Dendritic cell treated with granulocyte-macrophage colony-stimulating factor and Interleukin-4, amounts not matched to agents 40 ng/mL and 50 ng/mL, for 4 days (primary cell): ENCODE results near the gene DOCK1.

ENCODE experiments used
- H3K27ac Mint-ChIP-seq: one replicate; pipeline ENCODE4 v1.8.0; 2022; ENCODE audit warnings: mild to moderate bottlenecking, mixed read lengths
- H3K27me3 Mint-ChIP-seq: one replicate; pipeline ENCODE4 v1.8.0; 2022; ENCODE audit warnings: mild to moderate bottlenecking, mixed read lengths
- H3K36me3 Mint-ChIP-seq: one replicate; pipeline ENCODE4 v1.8.0; 2022; ENCODE audit warnings: low read depth, mixed read lengths
- H3K4me1 Mint-ChIP-seq: one replicate; pipeline ENCODE4 v1.8.0; 2022; ENCODE audit warnings: low read depth, mixed read lengths
- H3K4me3 Mint-ChIP-seq: one replicate; pipeline ENCODE4 v1.8.0; 2022; ENCODE audit warnings: mild to moderate bottlenecking, moderate library complexity, mixed read lengths
- H3K9me3 Mint-ChIP-seq: one replicate; pipeline ENCODE4 v1.8.0; 2022; ENCODE audit warnings: mixed read lengths
- intact Hi-C: fragments of 100-400 bp; cut with micrococcal nuclease; formaldehyde crosslinking; loops from one replicate; pipeline ENCODE4 v1.15.0; 2022

The DOCK1 gene

GRCh38 chr10:127338399-127339110 is 433.3 kb downstream of the DOCK1 start:
- Mint-ChIP-seq H3K27ac (no peak overlapping the region), H3K4me3 (no peak overlapping the region), H3K36me3 (no peaks in the 10 kb centered on the region), H3K9me3 (no peaks in the 10 kb centered on the region), H3K27me3 (no peaks in the 10 kb centered on the region), H3K4me1 (no peaks in the 10 kb centered on the region)
- intact Hi-C loops, result no loop called here

GRCh38 chr10:127343821-127344220 is 438.6 kb downstream of the DOCK1 start:
- H3K9me3 Mint-ChIP-seq, result no peaks in the 10 kb centered on the region
- no peaks in the 10 kb centered on the region for H3K4me1 Mint-ChIP-seq
- intact Hi-C loops, result no loop called here
- H3K4me3 Mint-ChIP-seq, result no peak overlapping the region
- no peaks in the 10 kb centered on the region for H3K27me3 Mint-ChIP-seq
- H3K36me3 Mint-ChIP-seq, result peaks cover 6% of the 10 kb centered on the region
- H3K27ac Mint-ChIP-seq, result no peak overlapping the region

- Mint-ChIP-seq H3K4me3 (no peak overlapping the region), H3K27me3 (no peaks in the 10 kb centered on the region), H3K9me3 (no peaks in the 10 kb centered on the region), H3K4me1 (no peaks in the 10 kb centered on the region), H3K36me3 (peaks cover 6% of the 10 kb centered on the region), H3K27ac (no peak overlapping the region)
- intact Hi-C loops, result no loop called here
Measured at GRCh38 chr10:127344346-127344745, 439.1 kb downstream of the DOCK1 start.

GRCh38 chr10:127345231-127345965 is 440.2 kb downstream of the DOCK1 start:
- Mint-ChIP-seq H3K9me3 (no peaks in the 10 kb centered on the region), H3K36me3 (peaks cover 6% of the 10 kb centered on the region), H3K27me3 (no peaks in the 10 kb centered on the region), H3K4me3 (no peak overlapping the region), H3K27ac (no peak overlapping the region), H3K4me1 (no peaks in the 10 kb centered on the region)
- intact Hi-C loops, result no loop called here

GRCh38 chr10:127346604-127347003 is 441.4 kb downstream of the DOCK1 start:
- Mint-ChIP-seq H3K27me3 (no peaks in the 10 kb centered on the region), H3K36me3 (peaks cover 6% of the 10 kb centered on the region), H3K9me3 (no peaks in the 10 kb centered on the region), H3K27ac (no peak overlapping the region), H3K4me3 (no peak overlapping the region), H3K4me1 (no peaks in the 10 kb centered on the region)
- intact Hi-C loops, result no loop called here

- peaks cover 6% of the 10 kb centered on the region for H3K36me3 Mint-ChIP-seq
- intact Hi-C loops, result no loop called here
- H3K4me3 Mint-ChIP-seq, result no peak overlapping the region
Measured at GRCh38 chr10:127347202-127347959, 442.2 kb downstream of the DOCK1 start.

DNA sequence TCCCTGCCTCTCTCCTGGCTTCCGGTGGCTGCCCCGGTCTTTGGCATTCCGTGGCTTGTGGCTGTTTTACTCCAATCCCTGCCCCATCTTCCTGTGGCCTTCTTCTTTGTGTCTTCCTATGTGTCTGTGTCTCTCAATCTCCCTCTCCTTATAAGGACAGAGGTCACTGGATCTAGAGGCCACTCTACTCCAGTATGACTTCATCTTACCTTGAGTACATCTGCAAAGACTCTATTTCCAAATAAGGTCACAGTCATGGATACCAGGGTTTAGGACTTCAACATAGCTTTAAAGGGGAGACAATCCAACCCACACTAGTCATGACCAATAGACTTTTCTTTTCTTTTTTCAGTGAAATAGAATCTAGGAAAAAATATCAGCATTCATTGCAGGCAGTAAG is 444.5 kb downstream of the DOCK1 start:
- Mint-ChIP-seq H3K27me3 (no peaks in the 10 kb centered on the region), H3K36me3 (peaks cover 6% of the 10 kb centered on the region), H3K4me1 (peaks cover 8% of the 10 kb centered on the region), H3K9me3 (no peaks in the 10 kb centered on the region), H3K4me3 (no peak overlapping the region), H3K27ac (no peak overlapping the region)
- intact Hi-C loops, result no loop called here

More at GRCh38 chr10:127347202-127347959, 442.2 kb downstream of the DOCK1 start:
- Mint-ChIP-seq H3K27me3 (no peaks in the 10 kb centered on the region), H3K4me1 (no peaks in the 10 kb centered on the region), H3K9me3 (no peaks in the 10 kb centered on the region), H3K27ac (no peak overlapping the region)

DNA sequence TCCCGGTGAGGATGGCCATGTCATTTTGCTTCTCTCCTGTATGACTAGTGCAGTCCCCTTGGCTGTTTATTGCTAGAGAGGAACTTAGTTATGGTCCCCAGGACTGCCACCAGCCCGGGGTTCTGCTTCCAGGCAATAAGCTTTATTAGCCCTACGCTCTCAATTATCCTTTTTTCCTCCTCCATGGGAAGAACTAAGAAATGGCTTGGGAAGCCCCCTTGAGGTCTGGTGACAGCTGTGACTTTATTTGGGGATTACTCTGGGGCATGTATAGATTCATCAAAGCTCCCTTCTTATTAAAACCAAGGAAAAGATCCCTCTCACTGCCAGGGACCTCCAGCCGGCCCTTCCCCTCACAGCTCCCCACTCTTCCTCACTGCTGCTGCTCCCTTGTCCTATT is 446.3 kb downstream of the DOCK1 start:
- Mint-ChIP-seq H3K27me3 (no peaks in the 10 kb centered on the region), H3K36me3 (no peaks in the 10 kb centered on the region), H3K4me3 (no peak overlapping the region), H3K9me3 (no peaks in the 10 kb centered on the region), H3K4me1 (peaks cover 8% of the 10 kb centered on the region), H3K27ac (no peak overlapping the region)
- intact Hi-C loops, result no loop called here

- intact Hi-C loops, result no loop called here
- no peaks in the 10 kb centered on the region for H3K36me3 Mint-ChIP-seq
- no peak overlapping the region for H3K4me3 Mint-ChIP-seq
- no peaks in the 10 kb centered on the region for H3K27me3 Mint-ChIP-seq
- H3K4me1 Mint-ChIP-seq, result peaks cover 8% of the 10 kb centered on the region
- no peak overlapping the region for H3K27ac Mint-ChIP-seq
- no peaks in the 10 kb centered on the region for H3K9me3 Mint-ChIP-seq
Measured at GRCh38 chr10:127353544-127353943, 448.3 kb downstream of the DOCK1 start.

- intact Hi-C loops, result no loop called here
- no peaks in the 10 kb centered on the region for H3K36me3 Mint-ChIP-seq
Measured at GRCh38 chr10:127354255-127354654, 449.0 kb downstream of the DOCK1 start.

GRCh38 chr10:127354992-127355391 is 449.8 kb downstream of the DOCK1 start:
- Mint-ChIP-seq H3K27me3 (no peaks in the 10 kb centered on the region), H3K36me3 (no peaks in the 10 kb centered on the region)

More at GRCh38 chr10:127354255-127354654, 449.0 kb downstream of the DOCK1 start:
- Mint-ChIP-seq H3K27me3 (no peaks in the 10 kb centered on the region), H3K4me1 (peaks cover 8% of the 10 kb centered on the region), H3K4me3 (no peak overlapping the region), H3K9me3 (no peaks in the 10 kb centered on the region), H3K27ac (no peak overlapping the region)

DNA sequence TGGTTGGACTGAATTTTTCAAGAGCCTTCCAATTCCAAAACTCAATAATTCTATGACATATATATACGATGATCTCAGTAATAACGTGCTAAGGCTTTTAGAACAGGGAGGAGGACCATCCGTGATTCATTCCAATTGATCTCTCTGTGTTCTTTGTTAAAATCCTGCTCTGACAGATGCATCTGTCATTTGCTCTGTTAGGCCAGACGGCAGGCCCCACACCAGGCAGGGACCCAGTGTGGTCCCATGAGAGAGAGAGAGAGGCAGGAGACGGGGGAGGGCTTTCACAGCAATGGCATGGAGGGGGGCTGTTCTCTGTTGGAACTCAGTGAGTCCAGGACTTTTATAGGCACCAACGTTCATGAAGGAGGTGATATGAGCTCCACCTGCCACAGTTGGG is 451.1 kb downstream of the DOCK1 start:
- H3K4me1 Mint-ChIP-seq, result peaks cover 8% of the 10 kb centered on the region
- H3K4me3 Mint-ChIP-seq, result no peak overlapping the region
- no peaks in the 10 kb centered on the region for H3K27me3 Mint-ChIP-seq
- no peaks in the 10 kb centered on the region for H3K36me3 Mint-ChIP-seq
- intact Hi-C loops, result no loop called here
- no peaks in the 10 kb centered on the region for H3K9me3 Mint-ChIP-seq
- no peak overlapping the region for H3K27ac Mint-ChIP-seq

More at GRCh38 chr10:127354992-127355391, 449.8 kb downstream of the DOCK1 start:
- Mint-ChIP-seq H3K4me1 (peaks cover 8% of the 10 kb centered on the region), H3K9me3 (no peaks in the 10 kb centered on the region), H3K27ac (no peak overlapping the region), H3K4me3 (no peak overlapping the region)
- intact Hi-C loops, result no loop called here

DNA sequence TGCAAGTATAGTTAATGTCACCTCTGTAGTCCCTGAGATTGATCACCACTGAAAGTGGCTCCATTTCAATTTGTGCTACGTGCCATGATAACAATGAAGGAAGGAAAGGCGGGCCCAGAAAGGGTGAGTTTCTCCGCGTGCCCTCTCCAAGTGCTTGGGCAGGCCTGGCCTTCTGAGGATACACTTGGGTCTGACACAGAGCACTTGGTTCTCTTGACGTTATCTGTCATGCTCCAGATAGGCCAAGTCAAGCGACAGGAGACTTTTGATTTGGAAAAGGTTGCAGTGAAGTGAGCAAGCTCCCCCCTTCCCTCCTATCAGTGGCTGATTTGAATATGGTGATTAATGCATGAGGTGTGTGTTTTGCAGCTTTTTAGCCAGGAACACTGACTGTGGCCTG is 452.0 kb downstream of the DOCK1 start:
- intact Hi-C loops, result no loop called here
- Mint-ChIP-seq H3K9me3 (no peaks in the 10 kb centered on the region), H3K27me3 (no peaks in the 10 kb centered on the region), H3K4me3 (no peak overlapping the region), H3K36me3 (no peaks in the 10 kb centered on the region), H3K27ac (no peak overlapping the region), H3K4me1 (peaks cover 8% of the 10 kb centered on the region)

DNA sequence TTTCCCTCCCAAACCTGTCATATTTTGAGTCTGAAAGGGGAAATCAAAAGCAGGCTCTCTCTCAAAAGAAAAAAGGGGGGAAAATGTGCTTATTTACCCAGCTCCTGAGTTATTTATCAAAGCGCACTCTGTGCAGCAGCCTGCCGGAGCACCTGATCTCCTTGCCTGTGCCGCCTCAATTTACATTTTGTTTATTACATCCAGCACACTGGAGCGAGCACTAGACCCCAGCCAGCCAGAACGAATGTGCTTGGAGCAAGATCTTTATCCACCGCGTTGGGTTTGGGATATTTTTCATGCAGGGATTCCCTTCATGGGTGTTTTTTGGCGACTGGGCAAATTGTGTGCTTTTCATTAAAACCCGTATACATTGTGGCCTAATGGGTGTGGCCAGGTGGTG is 453.1 kb downstream of the DOCK1 start:
- no peak overlapping the region for H3K4me3 Mint-ChIP-seq
- no peak overlapping the region for H3K27ac Mint-ChIP-seq
- intact Hi-C loops, result no loop called here
- H3K4me1 Mint-ChIP-seq, result peaks cover 8% of the 10 kb centered on the region
- no peaks in the 10 kb centered on the region for H3K9me3 Mint-ChIP-seq
- H3K27me3 Mint-ChIP-seq, result no peaks in the 10 kb centered on the region
- H3K36me3 Mint-ChIP-seq, result peaks cover 8% of the 10 kb centered on the region
